ENCODE measurements around the gene FCRL5.

DNA sequence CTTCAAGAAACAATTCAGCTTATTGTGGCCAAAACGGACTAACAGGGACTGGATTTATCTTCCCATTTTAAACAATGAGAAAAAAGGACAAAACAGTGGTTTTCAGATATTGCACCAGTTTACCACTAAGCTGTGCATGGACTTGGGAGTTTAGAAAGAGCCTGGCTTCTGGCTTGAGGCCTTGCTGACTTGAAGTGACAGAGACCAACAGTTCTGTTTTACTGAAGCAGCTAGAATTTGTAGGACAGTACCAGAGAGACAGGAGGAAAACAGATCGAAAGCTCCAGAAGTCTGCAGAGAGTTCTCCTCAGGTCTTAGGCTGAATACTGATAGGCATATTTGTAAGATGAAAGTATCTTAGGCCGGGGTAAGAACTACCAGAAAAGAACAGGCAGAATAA, 25.1 kb upstream of the FCRL5 start:
- TF ChIP-seq POLR2A (IDR thresholded peaks at IDR 0.05; ENCODE audit: low read length) = no peak
- no peak for TF ChIP-seq GATA1 (IDR thresholded peaks at IDR 0.05; ENCODE audit: low read depth, low read length)
